HG02678 (cell line): ENCODE measurements around the gene SLX4IP.

Source experiments
- ATAC-seq: cut with Tn5 transposase; IDR thresholded peaks from one replicate; pipeline ENCODE4 v1.9.1; 2021; ENCODE audit warnings: mild to moderate bottlenecking, moderate library complexity; ENCODE audit not compliant: unreplicated experiment

Gene SLX4IP

GRCh38 chr20:10519361-10520046 lies 84.4 kb downstream of the SLX4IP start:
- peak; percentile 77 for ATAC-seq

GRCh38 chr20:10520528-10520927 lies 85.4 kb downstream of the SLX4IP start:
- no peak for ATAC-seq

GRCh38 chr20:10521068-10521831 lies 86.1 kb downstream of the SLX4IP start:
- no peak for ATAC-seq

- ATAC-seq: no peak
These were observed 86.7 kb downstream of the SLX4IP start for GRCh38 chr20:10521836-10522235.

- no peak for ATAC-seq
These were observed 87.2 kb downstream of the SLX4IP start for GRCh38 chr20:10522328-10522727.

GRCh38 chr20:10523443-10523842 lies 88.3 kb downstream of the SLX4IP start:
- no peak for ATAC-seq

GRCh38 chr20:10524034-10524476 lies 89.0 kb downstream of the SLX4IP start:
- no peak for ATAC-seq

GRCh38 chr20:10524643-10525042 lies 89.5 kb downstream of the SLX4IP start:
- no peak for ATAC-seq

GRCh38 chr20:10527781-10528180 lies 92.7 kb downstream of the SLX4IP start:
- no peak for ATAC-seq

- no peak for ATAC-seq
These were observed 95.8 kb downstream of the SLX4IP start for GRCh38 chr20:10530883-10531282.

GRCh38 chr20:10531848-10532247 lies 96.7 kb downstream of the SLX4IP start:
- ATAC-seq: no peak

- no peak for ATAC-seq
These were observed 97.3 kb downstream of the SLX4IP start for GRCh38 chr20:10532361-10532760.

GRCh38 chr20:10536531-10536930 lies 101.4 kb downstream of the SLX4IP start:
- no peak for ATAC-seq

GRCh38 chr20:10537850-10538480 lies 102.9 kb downstream of the SLX4IP start:
- no peak for ATAC-seq

- ATAC-seq: no peak
These were observed 103.7 kb downstream of the SLX4IP start for GRCh38 chr20:10538768-10539167.

GRCh38 chr20:10539818-10540553 lies 104.9 kb downstream of the SLX4IP start:
- no peak for ATAC-seq

GRCh38 chr20:10540636-10541493 lies 105.8 kb downstream of the SLX4IP start:
- ATAC-seq: no peak

- ATAC-seq: no peak
These were observed 106.7 kb downstream of the SLX4IP start for GRCh38 chr20:10541668-10542411.

GRCh38 chr20:10542442-10542841 lies 107.3 kb downstream of the SLX4IP start:
- ATAC-seq: no peak

- no peak for ATAC-seq
These were observed 108.4 kb downstream of the SLX4IP start for GRCh38 chr20:10543480-10543879.
